Loucy (cell line): Measurements from ENCODE around the gene LTBP2.

Source experiments
- CTCF ChIP-seq: fragments of 200-600 bp; sonication (generic); conservative IDR thresholded peaks from 2 replicates; pipeline ENCODE4 v1.5.1; 2014; ENCODE audit warnings: mild to moderate bottlenecking, antibody characterized with exemption, low read length
- EZH2phosphoT487 ChIP-seq: fragments of 200-600 bp; IDR thresholded peaks from 2 replicates; pipeline ENCODE4 v1.6.1; 2018; ENCODE audit warnings: antibody characterized with exemption, mild to moderate bottlenecking, moderate library complexity, borderline replicate concordance

GRCh38 chr14:74571901-74572725 is 39.9 kb downstream of the LTBP2 start:
- TF ChIP-seq CTCF = no peak
- no peak for TF ChIP-seq EZH2phosphoT487
